Bronchial epithelial cell (primary cell): ENCODE results near the gene MAMSTR. TPM values are rescaled to one million over a fixed set of nuclear protein-coding genes. Genes with fewer than 3 reads are reported as not detected.
"Not testable (repeated sequence)": the region's sequence is repeated elsewhere in the genome, so short reads cannot be mapped to it uniquely, and the experiment has no call there.

ENCODE experiments used
- DNase-seq: peaks from one replicate; pipeline ENCODE4 v3.0.0-alpha.2; 2010; ENCODE audit warnings: low read depth
- FAIRE-seq: peaks from 2 replicates; lab custom pipeline; 2011; peaks lifted over from hg19 to GRCh38; lab: Jason Lieb, UNC
- H3K27me3 ChIP-seq: 2 replicates; pipeline ENCODE4 v1.5.1; 2011; ENCODE audit warnings: low read length; ENCODE audit not compliant: control insufficient read depth, insufficient read depth
- H3K36me3 ChIP-seq: 2 replicates; pipeline ENCODE4 v1.5.1; 2011; ENCODE audit warnings: low read length; ENCODE audit not compliant: control insufficient read depth, insufficient read depth
- H3K4me3 ChIP-seq: 2 replicates; pipeline ENCODE4 v1.5.1; 2011; ENCODE audit warnings: mild to moderate bottlenecking, low read depth, low read length, control low read depth
- CTCF ChIP-seq: IDR thresholded peaks from 2 replicates; pipeline ENCODE4 v1.5.1; 2011; ENCODE audit warnings: mild to moderate bottlenecking, moderate library complexity, low read length, control low read depth, inconsistent platforms; ENCODE audit not compliant: insufficient read depth, severe bottlenecking
- total RNA-seq: library from RNA; depleted of rRNA; stranded (reverse); fragments of >200 nt; gene quantifications from 2 replicates; pipeline ENCODE4 v1.2.1, GENCODE V29; 2014

Gene MAMSTR
- total RNA-seq, 1 donor from 2014 or later = 0.26 TPM

- no peak for TF ChIP-seq CTCF
- H3K27me3 ChIP-seq = no peaks in the 10 kb centered on the region
- DNase-seq (peak; percentile 19), FAIRE-seq (no peak)
- no peaks in the 10 kb centered on the region for H3K36me3 ChIP-seq
- H3K4me3 ChIP-seq = no peak overlapping the region
Measured at GRCh38 chr19:48683349-48683748, 36.2 kb downstream of the MAMSTR start.

- FAIRE-seq (no peak), DNase-seq (no peak)
- no peak overlapping the region for H3K4me3 ChIP-seq
Measured at GRCh38 chr19:48681127-48681470, 38.4 kb downstream of the MAMSTR start.

GRCh38 chr19:48680436-48681126 lies 38.9 kb downstream of the MAMSTR start:
- DNase-seq (no peak), FAIRE-seq (no peak)
- Histone ChIP-seq H3K36me3 (no peaks in the 10 kb centered on the region), H3K27me3 (no peaks in the 10 kb centered on the region), H3K4me3 (no peak overlapping the region)
- no peak for TF ChIP-seq CTCF

More at GRCh38 chr19:48681127-48681470, 38.4 kb downstream of the MAMSTR start:
- Histone ChIP-seq H3K27me3 (no peaks in the 10 kb centered on the region), H3K36me3 (no peaks in the 10 kb centered on the region)
- TF ChIP-seq CTCF = no peak

GRCh38 chr19:48680006-48680405 lies 39.5 kb downstream of the MAMSTR start:
- DNase-seq, FAIRE-seq, H3K27me3 ChIP-seq, H3K36me3 ChIP-seq, H3K4me3 ChIP-seq: not testable (repeated sequence)

GRCh38 chr19:48678201-48678600 lies 41.3 kb downstream of the MAMSTR start:
- no peak overlapping the region for H3K4me3 ChIP-seq
- FAIRE-seq (no peak), DNase-seq (no peak)

GRCh38 chr19:48676887-48677286 lies 42.6 kb downstream of the MAMSTR start:
- no peaks in the 10 kb centered on the region for H3K27me3 ChIP-seq
- no peaks in the 10 kb centered on the region for H3K36me3 ChIP-seq
- no peak overlapping the region for H3K4me3 ChIP-seq
- no peak for TF ChIP-seq CTCF
- DNase-seq (peak; percentile 40), FAIRE-seq (peak; percentile 97)

More at GRCh38 chr19:48678201-48678600, 41.3 kb downstream of the MAMSTR start:
- no peak for TF ChIP-seq CTCF
- H3K36me3 ChIP-seq = no peaks in the 10 kb centered on the region
- no peaks in the 10 kb centered on the region for H3K27me3 ChIP-seq
